Epithelial cell of esophagus (primary cell): ENCODE results near the gene SEMA5A.
A peak's percentile ranks its signal among the peaks of the same experiment; 100 is the strongest.

Experiments used
- DNase-seq: peaks from one replicate; pipeline ENCODE4 v3.0.0; 2010; ENCODE audit warnings: low read depth
- H3K4me3 ChIP-seq: 2 replicates; pipeline ENCODE4 v1.5.1; 2011; ENCODE audit warnings: mild to moderate bottlenecking, low read length, control low read depth
- CTCF ChIP-seq: IDR thresholded peaks from 2 replicates; pipeline ENCODE4 v1.5.1; 2011; ENCODE audit warnings: low read depth, mild to moderate bottlenecking, low read length, control low read depth, inconsistent platforms; ENCODE audit not compliant: insufficient read depth; ENCODE audit errors: missing control alignments

The SEMA5A gene

GRCh38 chr5:9054322-9054721 lies 491.6 kb downstream of the SEMA5A start:
- TF ChIP-seq CTCF, result no peak
- no peak overlapping the region for H3K4me3 ChIP-seq

DNA sequence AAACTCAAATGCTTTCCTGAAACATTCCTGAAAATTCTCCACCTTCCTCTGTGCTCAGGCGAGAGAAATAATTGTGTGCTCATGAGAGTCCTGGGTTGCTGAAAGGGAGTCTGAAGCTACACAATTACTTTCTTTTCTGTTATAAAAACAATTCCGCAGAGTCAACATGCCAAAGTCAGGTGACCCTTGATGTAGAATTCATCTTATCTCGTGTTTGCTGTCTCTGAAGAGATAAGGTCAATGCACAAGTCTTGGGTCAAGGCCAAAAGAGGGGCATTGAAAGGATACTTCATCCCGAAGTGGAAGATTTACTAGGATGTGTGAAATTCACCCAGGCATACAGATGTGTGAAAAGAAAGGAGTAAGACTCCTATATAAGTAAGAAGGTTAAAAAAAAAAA lies 493.5 kb downstream of the SEMA5A start:
- TF ChIP-seq CTCF, result no peak
- no peak for DNase-seq
- no peak overlapping the region for H3K4me3 ChIP-seq

More at GRCh38 chr5:9054322-9054721, 491.6 kb downstream of the SEMA5A start:
- no peak for DNase-seq

DNA sequence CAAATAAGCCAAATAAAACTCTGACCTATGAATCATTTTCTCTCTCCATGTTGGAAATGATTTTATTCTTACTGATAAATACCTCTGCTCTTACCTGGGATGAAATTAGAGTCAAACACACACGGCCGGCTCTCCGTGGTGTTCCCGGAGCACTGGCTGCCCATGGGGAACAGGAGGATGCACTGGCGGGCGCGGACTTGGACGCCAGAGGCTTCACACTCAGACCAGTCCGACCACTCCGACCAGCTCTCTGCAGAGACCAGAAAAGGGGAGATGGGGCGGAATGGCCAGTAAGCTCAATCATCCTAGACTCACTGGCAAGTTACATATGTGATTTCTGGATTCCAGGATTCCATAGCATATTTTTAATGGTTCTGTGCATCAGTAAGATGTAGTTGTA lies 494.1 kb downstream of the SEMA5A start:
- no peak for TF ChIP-seq CTCF
- no peak overlapping the region for H3K4me3 ChIP-seq
- no peak for DNase-seq

DNA sequence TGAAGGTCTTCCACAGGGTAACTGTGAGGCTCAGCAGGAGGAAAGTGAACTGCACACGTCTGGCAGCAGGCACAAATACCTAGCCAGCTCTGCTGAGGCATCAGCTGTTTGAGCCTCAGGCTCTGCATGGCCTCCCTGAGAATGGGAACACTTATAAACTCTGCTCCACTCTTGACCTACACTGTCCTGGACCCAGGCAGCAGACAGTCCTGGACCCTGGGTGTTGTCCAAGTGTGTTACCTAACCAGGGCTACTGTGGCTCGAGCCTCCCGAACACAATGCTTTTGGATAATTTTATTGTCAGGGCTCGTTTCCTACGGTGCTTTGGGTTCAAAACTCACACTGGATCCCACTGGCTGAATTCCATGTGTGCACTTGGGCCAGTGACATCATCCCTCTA lies 497.9 kb downstream of the SEMA5A start:
- no peak for TF ChIP-seq CTCF
- DNase-seq, result no peak
- H3K4me3 ChIP-seq, result no peak overlapping the region

DNA sequence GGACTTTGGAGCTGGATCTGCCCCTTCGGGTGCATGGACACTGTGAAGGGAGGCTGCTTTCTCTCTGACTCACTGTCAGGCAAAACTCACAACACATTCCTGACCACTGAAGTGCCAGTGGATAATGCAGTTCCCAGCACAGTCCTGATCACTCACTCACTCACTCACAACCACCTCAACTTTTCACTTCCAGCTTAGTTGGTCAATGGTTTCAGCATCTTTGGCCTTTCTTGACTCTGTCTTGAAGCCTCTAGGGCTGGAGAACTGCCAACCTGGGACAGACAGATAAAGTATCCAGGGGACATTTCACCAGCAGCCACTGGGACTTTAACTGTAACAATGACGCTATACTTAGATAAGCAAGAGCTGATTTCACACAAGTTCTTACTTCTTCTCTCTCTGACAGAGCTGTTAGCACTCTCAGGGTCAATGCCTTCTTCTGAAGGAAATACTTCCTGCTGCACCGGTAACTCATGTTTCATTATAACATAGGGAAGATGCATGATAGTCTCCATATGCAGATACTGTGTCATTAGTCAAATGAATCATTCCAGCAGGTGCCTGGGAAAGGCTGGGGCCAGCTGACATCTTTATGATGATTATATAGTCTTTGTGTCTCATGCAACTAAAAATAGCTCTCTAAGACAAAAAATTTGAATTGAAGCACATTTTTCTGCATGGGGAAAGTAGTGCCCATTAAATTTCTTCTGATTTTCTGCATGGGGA lies 499.0 kb downstream of the SEMA5A start:
- TF ChIP-seq CTCF, result no peak
- peak; percentile 93 for DNase-seq
- H3K4me3 ChIP-seq, result no peak overlapping the region

- TF ChIP-seq CTCF, result no peak
Observed at GRCh38 chr5:9045946-9046345, 499.9 kb downstream of the SEMA5A start.

GRCh38 chr5:9042241-9042640 lies 503.6 kb downstream of the SEMA5A start:
- no peak for DNase-seq

More at GRCh38 chr5:9045946-9046345, 499.9 kb downstream of the SEMA5A start:
- no peak for DNase-seq
- H3K4me3 ChIP-seq, result no peak overlapping the region

More at GRCh38 chr5:9042241-9042640, 503.6 kb downstream of the SEMA5A start:
- no peak for TF ChIP-seq CTCF
- no peak overlapping the region for H3K4me3 ChIP-seq
